NCI-H2107 treated with DMSO at 0.1 percent for 48 hours (cell line): ENCODE data around the gene SMIM36.
"Not testable (repeated sequence)": the region's sequence is repeated elsewhere in the genome, so short reads cannot be mapped to it uniquely, and the experiment has no call there.

Experiments
- DNase-seq: peaks from one replicate; lab custom pipeline; 2025; ENCODE audit not compliant: unreplicated experiment; lab: John Stamatoyannopoulos, UW

The SMIM36 gene

DNA sequence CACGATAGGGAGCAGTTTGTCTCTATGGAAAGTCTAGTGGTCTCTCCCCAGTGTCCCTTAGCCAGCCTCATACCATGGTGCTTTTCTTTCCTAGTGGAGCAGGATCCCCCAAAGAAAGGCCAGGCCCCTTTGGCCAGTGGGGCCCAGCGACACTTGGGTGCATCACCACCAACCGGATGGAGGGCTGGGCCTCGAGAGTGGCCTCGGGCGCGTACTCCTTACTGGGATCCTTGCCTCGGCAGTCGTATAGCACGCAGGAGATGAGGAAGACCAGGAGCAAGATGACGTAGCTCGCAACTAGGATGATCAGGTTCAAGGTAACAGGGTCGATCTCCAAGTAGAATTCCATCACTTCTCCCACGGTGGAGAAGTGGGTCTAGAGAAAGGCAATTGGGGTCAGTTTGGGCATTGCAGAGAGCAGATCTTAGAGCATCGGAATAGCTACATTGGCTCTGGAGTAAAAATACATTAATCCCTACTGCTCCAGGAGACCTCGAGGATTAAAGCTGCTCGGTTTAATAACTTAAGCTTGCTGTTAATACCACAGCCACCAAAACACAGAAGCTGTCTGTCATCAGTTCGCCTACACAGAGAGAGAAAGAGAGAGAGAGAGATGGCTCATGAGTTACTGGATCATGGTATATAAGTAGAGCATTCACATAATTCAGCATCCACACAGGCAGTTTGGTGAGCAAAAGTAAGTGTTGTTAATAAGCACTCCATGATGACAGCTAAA, at the start of gene SMIM36:
Gene SMIM36 (minus strand): TSS at position 467 of the 736 bp plus-strand sequence.
- no peak for DNase-seq

DNA sequence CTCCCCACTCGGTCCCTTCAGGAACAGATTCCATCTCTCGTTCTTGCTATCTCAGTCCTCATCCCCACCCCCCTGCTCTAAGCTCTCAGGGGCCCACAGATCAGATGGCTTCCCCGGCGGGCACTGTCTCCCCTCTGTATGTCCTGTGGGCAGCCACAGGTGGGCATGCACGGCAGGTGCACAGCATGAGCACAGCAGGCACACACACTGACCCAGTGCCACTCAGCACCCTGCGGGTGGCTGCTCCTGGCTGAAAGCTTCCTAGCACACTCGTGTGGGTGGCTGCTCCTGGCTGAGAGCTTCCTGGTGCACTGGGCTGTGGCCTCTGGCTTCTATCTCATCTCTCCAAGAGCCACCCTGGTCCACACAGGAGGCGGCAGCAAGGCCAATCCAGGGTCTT, 44.5 kb upstream of the SMIM36 start:
- DNase-seq: no peak

DNA sequence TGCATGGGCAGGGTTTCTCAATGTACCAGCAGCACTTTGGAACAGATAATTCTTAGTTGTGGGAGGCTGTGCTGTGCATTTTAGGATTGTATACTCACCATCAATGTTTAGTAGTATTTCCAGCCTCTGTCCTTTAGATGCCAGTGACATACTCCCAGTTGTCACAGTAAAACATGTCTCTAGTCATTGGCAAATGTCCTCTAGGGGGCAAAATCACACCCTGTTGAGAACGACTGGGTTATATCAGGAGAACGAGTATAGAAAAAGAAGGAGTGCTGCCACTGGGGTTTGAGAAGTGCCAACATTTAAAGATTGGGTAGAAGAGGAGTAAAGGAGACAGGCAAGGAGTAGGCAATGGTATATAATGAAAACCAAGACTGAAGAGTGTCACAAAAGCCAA, 37.9 kb upstream of the SMIM36 start:
- DNase-seq: no peak

DNA sequence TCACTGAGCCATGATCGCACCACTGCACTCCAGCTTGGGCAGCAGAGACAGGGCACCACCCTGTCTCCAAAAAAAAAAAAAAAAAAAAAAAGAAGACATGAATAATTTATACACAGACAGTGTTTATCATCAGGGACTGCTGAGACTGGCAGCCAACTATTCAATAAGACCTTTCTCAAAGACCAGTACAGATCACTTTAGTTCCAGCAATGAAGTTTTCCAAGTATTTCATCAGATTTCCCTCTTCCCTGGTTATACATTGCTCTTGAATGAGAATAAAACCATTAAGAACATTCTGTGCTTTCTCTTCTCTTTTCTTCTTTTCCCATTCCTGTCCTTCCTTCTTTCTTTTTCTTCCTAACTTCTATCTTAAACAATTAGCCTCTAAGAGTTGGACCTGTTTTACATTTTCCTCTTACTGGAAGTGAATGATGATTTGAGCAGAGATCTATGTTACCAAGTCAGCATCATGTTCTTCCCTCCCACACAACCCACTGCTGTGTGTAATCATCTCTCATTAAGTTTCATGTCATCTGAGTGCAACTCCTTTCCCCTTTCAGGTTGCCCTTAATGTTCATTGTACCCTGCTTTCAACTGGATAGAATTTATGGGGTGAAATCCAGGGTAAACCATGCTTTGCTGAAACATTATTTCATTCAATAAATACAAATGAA, 35.9 kb upstream of the SMIM36 start:
- DNase-seq: no peak

DNA sequence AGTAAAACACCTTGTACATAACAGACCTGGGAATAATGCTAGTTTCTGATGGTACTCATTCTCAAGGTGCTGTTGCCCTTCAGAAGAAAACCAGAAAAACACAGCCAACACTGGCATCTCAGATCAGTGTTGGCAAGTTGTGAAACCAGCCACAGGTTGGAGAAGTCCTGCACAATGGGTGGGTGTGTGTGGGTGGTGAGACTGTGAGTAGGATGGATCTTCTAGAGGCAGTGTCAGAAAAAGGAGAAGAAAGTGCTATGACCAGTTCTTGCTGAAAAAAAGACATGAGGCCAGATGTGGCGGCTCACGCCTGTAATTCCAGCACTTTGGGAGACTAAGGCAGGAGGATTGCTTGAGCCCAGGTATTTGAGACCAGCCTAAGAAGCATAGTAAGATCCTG, 35.2 kb upstream of the SMIM36 start:
- no peak for DNase-seq

DNA sequence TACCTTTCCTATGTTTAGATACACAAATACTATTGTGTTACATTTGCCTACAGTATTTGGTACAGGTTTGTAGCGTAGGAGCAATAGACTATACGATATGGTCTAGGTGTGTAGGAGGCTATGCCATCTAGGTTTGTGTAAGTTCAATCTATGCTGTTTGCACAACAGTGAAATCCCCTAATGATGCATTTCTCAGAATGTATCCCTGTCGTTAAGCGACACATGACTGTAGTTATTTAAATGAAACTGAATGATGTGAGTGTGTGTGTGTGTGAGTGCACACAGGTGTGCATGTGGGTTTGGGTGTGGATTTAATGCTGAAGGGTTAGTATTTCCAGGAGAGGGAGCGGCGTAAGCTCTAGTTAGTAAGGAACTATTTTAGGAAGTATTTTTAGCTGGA, 34.6 kb upstream of the SMIM36 start:
- DNase-seq: no peak

DNA sequence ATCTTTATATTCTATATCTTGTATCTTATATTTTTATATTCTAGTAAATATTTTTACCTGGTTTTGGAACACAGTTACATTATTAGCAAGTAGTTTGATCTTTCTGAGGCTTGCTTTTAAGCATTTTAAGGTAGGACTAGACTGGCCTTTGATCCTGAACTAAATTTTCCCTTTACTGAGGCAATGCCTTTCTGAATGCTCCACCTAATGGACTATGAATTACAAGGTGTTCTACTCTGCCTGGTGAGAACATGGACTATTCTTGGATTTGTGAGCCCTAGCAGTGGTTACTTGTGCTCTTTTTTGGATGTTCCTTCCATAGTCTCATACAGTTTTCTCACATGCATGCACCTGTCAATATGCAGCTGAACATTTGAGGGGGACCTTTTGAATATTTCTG, 32.5 kb upstream of the SMIM36 start:
- DNase-seq: no peak

DNA sequence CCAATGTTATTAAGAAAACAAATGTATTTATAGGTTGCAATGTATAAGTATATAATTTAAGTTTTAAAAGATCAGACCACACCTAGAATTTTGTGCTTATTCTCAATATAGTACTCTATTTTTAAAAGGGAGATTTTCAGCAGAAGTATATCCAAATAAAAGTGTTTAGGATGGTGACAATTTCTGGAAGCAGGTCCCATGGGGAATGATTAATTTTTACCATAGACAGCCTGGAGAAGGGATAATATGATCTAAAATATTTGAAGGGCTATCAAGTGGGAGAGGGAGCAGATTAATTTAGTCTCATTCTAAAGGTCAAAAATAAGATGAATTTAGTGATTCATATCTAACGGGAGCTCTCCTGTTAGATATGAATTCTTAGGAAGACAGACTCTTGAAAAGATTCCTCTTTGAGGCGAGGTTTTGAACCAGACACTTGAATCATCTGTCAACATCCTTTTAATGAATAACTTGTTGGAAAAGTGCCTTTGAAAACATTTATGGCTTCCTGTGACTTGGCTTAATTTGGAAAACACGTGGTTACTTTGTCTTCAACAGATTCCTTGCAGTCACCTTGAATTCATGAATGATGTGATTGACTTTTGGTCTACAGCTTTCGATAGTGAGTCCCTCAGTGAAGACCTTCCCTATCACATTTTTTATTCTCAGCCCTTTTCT, 29.3 kb upstream of the SMIM36 start:
- no peak for DNase-seq

DNA sequence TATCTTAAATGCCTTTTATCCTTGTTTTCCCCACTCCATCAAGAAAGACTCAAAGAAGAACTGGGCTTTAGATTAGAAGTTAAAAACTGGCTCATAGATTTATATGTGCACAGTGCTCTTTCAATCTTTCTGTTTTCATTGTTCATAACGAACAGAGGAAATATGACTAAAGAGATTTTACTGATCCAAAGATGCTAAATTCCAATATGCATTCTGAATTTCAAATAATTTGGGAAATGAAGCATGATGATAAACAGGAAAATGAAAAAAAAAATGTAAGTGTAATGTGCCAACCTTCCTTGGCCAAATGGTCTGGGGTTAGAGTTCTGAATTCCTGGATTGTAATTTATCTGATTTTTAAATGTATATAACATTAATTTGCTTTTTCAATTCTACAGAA, 25.0 kb upstream of the SMIM36 start:
- DNase-seq: no peak

DNA sequence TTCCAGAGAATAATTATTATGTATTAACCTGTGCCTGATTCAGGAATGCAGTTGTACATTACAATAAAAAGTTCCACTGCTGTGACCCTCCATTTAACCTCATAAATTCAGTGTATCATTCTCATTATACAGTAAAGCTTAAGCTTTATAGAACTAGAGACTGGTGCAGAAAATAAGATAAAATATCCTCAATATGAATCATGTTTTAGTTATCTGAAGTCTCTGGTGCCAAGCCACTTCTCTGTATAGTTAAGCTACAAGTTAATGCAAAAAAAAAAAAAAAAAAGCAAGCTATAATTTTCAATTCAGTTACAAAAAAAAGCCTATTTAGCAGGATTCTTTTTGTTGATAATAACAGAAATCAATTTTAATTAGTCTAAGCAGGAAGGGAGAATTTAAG, 22.4 kb upstream of the SMIM36 start:
- DNase-seq: no peak

DNA sequence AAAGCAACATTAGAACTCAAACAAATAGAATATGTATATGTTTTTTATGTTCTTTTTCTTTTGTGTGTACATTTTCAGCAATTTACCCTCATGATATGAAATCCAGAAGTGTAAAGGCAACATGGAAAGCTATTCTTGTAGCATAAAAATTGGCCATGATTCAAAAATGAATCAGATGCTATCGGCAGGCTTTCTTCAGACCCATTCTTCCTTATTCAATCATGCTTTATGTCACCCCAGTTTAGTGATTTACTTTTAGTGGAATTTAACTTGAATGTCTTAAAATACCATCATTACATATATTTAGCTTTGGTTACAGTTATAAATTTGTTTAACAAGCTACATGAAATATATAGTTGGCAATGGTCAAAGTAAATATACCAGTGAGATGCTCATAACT, 21.4 kb upstream of the SMIM36 start:
- no peak for DNase-seq

DNA sequence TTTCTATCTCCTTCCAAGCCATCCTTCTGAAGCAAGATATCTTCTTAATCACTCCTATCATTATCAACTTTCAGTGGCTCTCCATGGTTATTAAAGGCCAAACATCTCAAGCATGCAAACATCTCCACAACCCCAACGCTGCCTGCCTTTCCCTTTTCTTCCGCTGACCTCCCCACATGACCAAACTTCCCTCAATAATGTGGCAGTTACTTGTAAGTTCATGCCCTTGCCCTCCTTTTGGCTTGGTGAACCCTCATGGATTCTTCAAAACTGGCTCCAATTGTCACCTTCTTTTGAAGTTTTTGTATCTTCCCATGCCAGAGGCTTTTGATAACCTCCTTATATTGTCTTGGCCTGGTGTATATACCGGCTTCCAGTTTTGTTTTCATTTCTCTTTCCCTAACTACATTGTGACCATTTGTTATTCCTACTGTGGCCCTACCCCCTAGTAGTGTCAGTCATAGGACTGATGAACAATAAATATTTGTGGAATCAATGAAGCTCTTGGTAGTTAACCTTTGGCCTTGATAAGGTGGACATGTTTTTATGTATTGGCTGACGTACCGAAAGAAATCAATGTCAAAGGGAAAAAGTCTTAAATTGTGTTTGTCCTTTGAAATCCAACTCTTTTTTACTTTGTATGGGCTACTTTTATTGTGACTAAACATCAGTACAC, 19.9 kb upstream of the SMIM36 start:
- DNase-seq: no peak

DNA sequence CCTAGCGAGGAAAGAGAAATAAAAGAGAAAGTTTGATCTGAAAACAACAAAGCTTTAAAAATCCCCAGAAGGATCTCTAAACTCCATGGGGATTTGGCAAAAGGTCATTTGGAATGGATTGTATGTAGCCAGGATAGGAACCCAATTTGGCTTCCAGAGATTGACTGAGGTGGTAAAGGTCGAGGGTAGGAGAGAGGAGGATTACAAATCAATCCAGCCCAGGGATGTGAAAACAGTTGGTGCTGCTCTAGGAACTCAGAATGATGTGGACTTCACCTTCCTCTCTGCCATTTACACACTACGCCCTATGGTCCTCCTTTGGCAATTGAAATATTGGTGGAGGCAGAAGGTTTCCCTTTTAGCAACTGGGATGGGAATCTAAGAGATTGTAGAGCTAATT, 18.8 kb upstream of the SMIM36 start:
- DNase-seq: no peak

DNA sequence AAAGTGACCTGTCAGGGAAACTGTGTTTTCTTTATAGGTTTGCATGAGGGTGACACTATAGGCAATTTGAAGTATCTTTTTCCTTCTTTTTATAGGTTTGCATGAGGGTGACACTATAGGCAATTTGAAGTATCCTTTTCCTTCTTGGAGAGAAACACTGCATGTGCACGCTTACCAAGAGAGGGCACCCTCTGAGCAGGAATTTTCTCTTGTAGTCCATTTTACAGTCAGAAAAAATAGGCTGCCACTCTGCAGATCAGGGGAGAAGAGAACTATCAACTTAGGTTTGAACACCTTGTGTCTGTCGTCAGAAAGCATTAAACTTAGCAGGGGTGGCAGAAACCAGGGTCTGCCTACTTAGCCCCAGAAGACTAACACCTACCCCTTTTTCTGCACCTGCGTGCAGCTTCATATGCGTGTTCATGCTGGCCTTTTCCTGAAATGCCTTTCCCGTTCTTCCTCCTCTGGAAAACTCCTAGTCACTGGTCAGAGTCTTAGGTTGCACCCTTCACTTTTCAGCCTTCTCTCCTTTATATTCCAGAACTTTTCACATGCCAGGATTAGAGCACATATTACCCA, 16.4 kb upstream of the SMIM36 start:
- no peak for DNase-seq

DNA sequence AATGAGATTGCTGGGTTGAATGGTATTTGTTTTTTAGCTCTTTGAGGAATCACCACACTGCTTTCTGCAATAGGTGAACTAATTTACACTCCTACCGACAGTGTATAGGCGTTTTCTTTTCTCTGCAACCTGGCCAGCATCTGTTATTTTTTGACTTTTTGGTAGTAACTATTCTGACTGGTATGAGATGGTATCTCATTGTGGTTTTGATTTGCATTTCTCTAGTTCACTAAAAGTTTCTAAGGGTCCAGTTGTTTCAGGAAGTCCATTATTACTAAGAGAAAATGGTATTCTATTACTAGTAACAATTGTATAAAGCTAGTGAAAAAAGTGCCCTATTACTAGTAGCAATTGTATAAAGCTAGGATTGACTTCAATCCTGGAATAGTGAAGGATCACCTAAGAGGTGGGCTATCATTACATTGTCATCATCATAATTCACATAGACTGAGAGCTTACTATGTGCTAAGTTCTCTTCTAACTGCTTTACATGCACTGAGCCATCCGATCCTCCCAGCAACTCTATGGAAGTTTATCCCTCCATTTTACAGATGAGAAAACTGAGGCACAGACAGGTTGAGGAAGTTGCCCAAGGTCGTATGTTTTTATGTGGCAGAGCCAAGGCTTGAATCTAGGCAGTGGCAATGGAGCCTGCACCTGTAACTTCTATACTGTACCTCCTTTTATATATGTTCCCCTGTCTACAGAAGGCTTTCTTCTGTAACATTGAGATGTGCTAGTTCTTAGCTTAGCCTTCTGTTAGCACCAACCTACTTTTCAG, 13.4 kb upstream of the SMIM36 start:
- no peak for DNase-seq

DNA sequence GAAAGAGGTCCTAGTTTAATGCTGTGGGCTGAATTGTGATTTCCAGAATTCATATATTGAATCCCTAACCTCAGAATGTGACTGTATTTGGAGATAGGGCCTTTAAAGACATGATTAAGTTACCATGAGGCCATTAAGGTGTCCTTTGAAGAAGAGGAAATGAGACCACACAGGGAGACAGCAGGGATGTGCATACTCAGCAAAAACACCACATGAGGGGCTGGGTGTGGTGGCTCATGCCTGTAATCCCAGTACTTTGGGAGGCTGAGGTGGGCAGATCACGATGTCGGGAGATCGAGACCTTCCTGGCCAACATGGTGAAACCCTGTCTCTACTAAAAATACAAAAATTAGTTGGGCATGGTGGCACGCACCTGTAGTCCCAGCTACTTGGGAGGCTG, 11.8 kb upstream of the SMIM36 start:
- DNase-seq: not testable (repeated sequence)

DNA sequence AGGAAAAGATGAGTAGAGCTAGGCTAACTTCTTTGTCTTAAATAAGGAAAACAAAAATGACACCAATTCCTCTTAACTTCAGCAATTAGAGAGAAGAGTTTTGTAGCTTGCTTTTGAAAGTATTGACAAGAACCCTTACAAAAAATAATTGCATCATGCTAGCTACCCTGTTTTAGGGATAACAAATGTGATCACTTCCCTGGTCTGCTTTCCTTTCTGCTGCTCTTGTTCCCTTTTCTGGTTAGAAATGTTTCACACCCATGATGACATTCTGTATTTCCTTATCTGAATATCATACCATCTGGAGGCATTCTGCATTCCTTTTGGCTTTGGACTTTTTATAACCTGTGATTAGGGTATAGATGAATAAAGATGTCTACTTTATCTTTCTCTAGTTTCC, 9.9 kb upstream of the SMIM36 start:
- DNase-seq: no peak

DNA sequence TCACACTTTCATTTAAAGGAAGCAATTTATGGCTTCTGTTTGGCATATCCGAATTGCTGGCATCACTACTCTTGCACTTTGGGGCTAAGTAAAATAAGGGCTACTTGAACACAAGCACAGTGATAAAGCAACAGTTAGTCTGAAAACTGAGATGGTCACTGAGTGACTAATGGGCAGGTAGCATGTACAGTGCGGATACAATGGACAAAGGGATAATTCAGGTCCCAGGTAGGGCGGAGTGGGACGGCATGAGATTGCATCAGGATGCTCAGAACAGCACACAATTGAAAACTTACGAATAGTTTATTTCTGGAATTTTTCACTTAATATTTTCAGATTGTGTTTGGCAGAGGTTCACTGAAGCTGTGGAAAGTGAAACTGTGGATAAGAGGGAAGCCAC, 9.2 kb upstream of the SMIM36 start:
- no peak for DNase-seq

DNA sequence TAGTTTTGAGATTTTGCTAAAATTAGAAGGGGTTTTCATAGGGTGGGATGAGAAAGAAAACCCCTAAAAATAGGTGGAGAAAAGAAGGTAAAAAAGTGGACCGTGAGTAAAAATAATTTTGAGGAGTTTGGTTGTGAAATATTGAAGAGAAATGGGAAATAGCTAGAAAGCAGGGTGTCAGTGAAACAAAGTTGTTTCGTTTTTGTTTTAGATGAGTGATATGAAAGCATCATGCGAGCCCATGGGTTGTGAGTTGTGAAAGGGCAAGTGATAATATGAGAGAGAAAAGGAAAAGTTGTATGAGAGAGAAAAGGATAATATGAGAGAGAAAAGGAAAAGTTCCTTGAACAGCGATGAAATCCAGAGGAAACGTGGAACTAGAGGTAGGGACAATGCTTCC, 7.3 kb upstream of the SMIM36 start:
- no peak for DNase-seq

DNA sequence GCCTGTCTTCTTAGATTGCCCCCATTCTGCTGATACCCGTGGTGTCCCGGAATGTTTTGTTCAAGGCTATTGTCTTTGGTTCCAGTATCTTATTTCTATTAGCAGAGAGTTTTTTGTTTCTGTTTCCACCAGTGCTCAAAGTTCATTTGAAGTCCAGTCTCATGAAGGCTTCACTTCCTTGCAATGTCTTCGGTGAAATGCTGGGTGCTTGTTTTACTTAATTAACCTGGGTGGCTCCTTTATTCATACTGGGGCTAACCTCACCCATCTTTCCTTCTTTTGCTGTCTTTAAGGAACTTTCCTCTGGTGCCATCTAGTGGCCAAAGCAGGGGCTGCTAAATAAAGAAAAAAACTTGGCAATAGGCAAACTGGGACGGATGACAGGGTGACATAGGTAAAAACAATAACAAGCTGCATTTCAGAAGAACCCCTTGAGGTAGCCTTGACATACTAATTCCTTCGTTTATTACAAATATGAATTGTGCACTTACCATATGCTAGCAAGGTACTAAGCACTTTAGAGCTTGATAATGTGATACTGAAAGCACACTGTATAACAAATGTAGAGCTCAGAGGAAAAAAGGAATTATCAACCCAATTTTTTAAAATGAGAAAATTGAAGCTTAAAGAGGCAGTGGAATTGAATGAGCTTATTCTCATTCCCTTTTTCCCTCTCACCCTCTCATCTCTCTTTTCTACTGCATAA, 2.8 kb upstream of the SMIM36 start:
- DNase-seq: peak; percentile 22
